GM12875 (cell line): ENCODE data around the gene DCUN1D3.

Experiments
- H3K4me3 ChIP-seq: one replicate; pipeline ENCODE4 v1.5.1; 2011; ENCODE audit warnings: low read depth, low read length, control low read depth
- CTCF ChIP-seq: IDR thresholded peaks from 2 replicates; pipeline ENCODE4 v1.5.1; 2011; ENCODE audit warnings: low read depth, mild to moderate bottlenecking, control low read depth, inconsistent platforms, low read length, moderate library complexity, borderline replicate concordance; ENCODE audit not compliant: insufficient read depth

DCUN1D3 gene

GRCh38 chr16:20941636-20941926 is 41.4 kb upstream of the DCUN1D3 start:
- no peak for TF ChIP-seq CTCF
- H3K4me3 ChIP-seq = no peak overlapping the region

GRCh38 chr16:20940871-20941635 is 40.9 kb upstream of the DCUN1D3 start:
- TF ChIP-seq CTCF = no peak
- no peak overlapping the region for H3K4me3 ChIP-seq

- no peak for TF ChIP-seq CTCF
- no peak overlapping the region for H3K4me3 ChIP-seq
These were observed 39.5 kb upstream of the DCUN1D3 start for GRCh38 chr16:20939611-20940010.

GRCh38 chr16:20938426-20938825 is 38.3 kb upstream of the DCUN1D3 start:
- TF ChIP-seq CTCF = no peak
- H3K4me3 ChIP-seq = no peak overlapping the region

GRCh38 chr16:20937736-20938135 is 37.6 kb upstream of the DCUN1D3 start:
- no peak overlapping the region for H3K4me3 ChIP-seq

GRCh38 chr16:20933589-20933988 is 33.4 kb upstream of the DCUN1D3 start:
- no peak for TF ChIP-seq CTCF
- no peak overlapping the region for H3K4me3 ChIP-seq

More at GRCh38 chr16:20937736-20938135, 37.6 kb upstream of the DCUN1D3 start:
- TF ChIP-seq CTCF = no peak

- no peak overlapping the region for H3K4me3 ChIP-seq
- TF ChIP-seq CTCF = no peak
These were observed 31.0 kb upstream of the DCUN1D3 start for GRCh38 chr16:20931066-20931600.
